RWPE1 (cell line): ENCODE data around the gene SF3B3.
A peak's percentile ranks its signal among the peaks of the same experiment; 100 is the strongest.

Experiments
- CTCF ChIA-PET: fragments of 350-600 bp; sonication (Branson Sonifier 250); formaldehyde crosslinking; extraction: SDS; loops from one replicate; lab custom pipeline; 2021; lab: Yijun Ruan, JAX
- POLR2A ChIA-PET: fragments of 400-600 bp; formaldehyde crosslinking; extraction: SDS; loops from one replicate; lab custom pipeline; 2020; ENCODE audit warnings: antibody characterized with exemption; ENCODE audit not compliant: low non-redundant PET; lab: Yijun Ruan, JAX
- DNase-seq: peaks from one replicate; pipeline ENCODE4 v3.0.0; 2012; ENCODE audit warnings: low spot score
- H3K27ac ChIP-seq: fragments of 450-650 bp; 2 replicates; pipeline ENCODE4 v1.5.1; 2017
- CTCF ChIP-seq: fragments of 450-650 bp; conservative IDR thresholded peaks from 2 replicates; pipeline ENCODE4 v1.5.1; 2017; ENCODE audit warnings: low read depth, mild to moderate bottlenecking

The SF3B3 gene

GRCh38 chr16:70508752-70509151 lies 14.9 kb upstream of the SF3B3 start:
- no peak overlapping the region for H3K27ac ChIP-seq
- CTCF ChIA-PET = interaction anchor here (0.8 to 1.0 kb wide), 2 partner anchors 14 to 42 kb away, joined by 3 to 5 read pairs; partner anchors contain the start of genes COG4 and SF3B3
- DNase-seq = no peak
- no peak for TF ChIP-seq CTCF
- POLR2A ChIA-PET = no interaction called here

- CTCF ChIA-PET = no interaction called here
- POLR2A ChIA-PET = no interaction called here
- no peak for DNase-seq
- TF ChIP-seq CTCF = no peak
- no peak overlapping the region for H3K27ac ChIP-seq
These were observed 13.4 kb upstream of the SF3B3 start for GRCh38 chr16:70510216-70510615.

- no peak for TF ChIP-seq CTCF
- H3K27ac ChIP-seq = peak overlapping the region; percentile 66; the same call in 1 of the 2 replicates
- DNase-seq = no peak
- ChIA-PET CTCF (no interaction called here), POLR2A (no interaction called here)
These were observed 11.8 kb upstream of the SF3B3 start for GRCh38 chr16:70511833-70512232.

GRCh38 chr16:70512456-70512855 lies 11.2 kb upstream of the SF3B3 start:
- H3K27ac ChIP-seq = peak overlapping the region; percentile 66
- DNase-seq = peak; percentile 79
- no peak for TF ChIP-seq CTCF
- POLR2A ChIA-PET = no interaction called here
- CTCF ChIA-PET = interaction anchor here (0.6 kb wide), 1 partner anchor 189 kb away, joined by 5 read pairs; no protein-coding TSS in a partner anchor

GRCh38 chr16:70520612-70521297 lies 2.9 kb upstream of the SF3B3 start:
- DNase-seq = peak; percentile 27
- H3K27ac ChIP-seq = peak overlapping the region; percentile 55
- ChIA-PET CTCF (interaction anchor here (0.7 kb wide), 1 partner anchor 1038 kb away, joined by 4 read pairs; no protein-coding TSS in a partner anchor), POLR2A (interaction anchor here (0.6 kb wide), 1 partner anchor 134 kb away, joined by 5 read pairs; no protein-coding TSS in a partner anchor)
- TF ChIP-seq CTCF = no peak

GRCh38 chr16:70522216-70523075 lies 1.2 kb upstream of the SF3B3 start:
- ChIA-PET CTCF (interaction anchor here (0.6 to 1.2 kb wide), 2 partner anchors 14 to 39 kb away, joined by 5 to 6 read pairs; no protein-coding TSS in a partner anchor), POLR2A (interaction anchor here (0.6 to 0.7 kb wide), 2 partner anchors 219 to 224 kb away, joined by 3 to 7 read pairs; no protein-coding TSS in a partner anchor)
- no peak for TF ChIP-seq CTCF
- no peak for DNase-seq
- peak overlapping the region; percentile 83 for H3K27ac ChIP-seq
